HG02759 (cell line): ENCODE results near the gene DAZ2.
"Not testable (repeated sequence)": the region's sequence is repeated elsewhere in the genome, so short reads cannot be mapped to it uniquely, and the experiment has no call there.

Source experiments
- ATAC-seq: cut with Tn5 transposase; IDR thresholded peaks from one replicate; pipeline ENCODE4 v1.9.1; 2021; ENCODE audit warnings: mild to moderate bottlenecking, moderate library complexity; ENCODE audit not compliant: unreplicated experiment

Gene DAZ2

GRCh38 chrY:23219233-23219632 lies at the start of gene DAZ2:
DAZ2 (plus strand) TSS chrY:23219533; CDS start chrY:23219741, 208 bp downstream.
- not testable (repeated sequence) for ATAC-seq

DNA sequence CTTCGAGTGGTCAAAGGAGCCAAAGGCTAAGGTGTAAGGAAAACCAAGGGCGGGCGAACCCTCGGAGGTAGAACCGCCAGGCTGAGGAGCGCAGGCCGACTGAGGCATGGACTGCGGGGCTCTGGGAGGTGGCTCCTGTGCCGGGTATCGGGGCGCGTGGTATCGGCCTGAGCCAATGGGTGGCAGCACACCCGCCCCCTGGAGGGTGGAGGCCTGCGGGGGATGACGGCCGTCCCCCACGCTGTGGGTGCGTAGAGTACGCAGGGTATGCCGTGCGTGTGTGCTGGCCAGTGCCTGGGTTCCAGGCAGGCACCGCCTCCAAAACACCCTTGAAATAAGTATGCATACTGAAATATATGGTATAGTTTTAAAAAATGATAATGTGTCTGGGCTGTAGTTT lies 20.4 kb upstream of the DAZ2 start, which contains the start of gene DAZ1:
Gene DAZ1, minus strand, starts transcription at position 101 of the 400 bp plus-strand sequence. CDS start 208 bp downstream, outside the sequence.
- not testable (repeated sequence) for ATAC-seq

- ATAC-seq: not testable (repeated sequence)
Observed at GRCh38 chrY:23207455-23207854, 11.9 kb upstream of the DAZ2 start.

DNA sequence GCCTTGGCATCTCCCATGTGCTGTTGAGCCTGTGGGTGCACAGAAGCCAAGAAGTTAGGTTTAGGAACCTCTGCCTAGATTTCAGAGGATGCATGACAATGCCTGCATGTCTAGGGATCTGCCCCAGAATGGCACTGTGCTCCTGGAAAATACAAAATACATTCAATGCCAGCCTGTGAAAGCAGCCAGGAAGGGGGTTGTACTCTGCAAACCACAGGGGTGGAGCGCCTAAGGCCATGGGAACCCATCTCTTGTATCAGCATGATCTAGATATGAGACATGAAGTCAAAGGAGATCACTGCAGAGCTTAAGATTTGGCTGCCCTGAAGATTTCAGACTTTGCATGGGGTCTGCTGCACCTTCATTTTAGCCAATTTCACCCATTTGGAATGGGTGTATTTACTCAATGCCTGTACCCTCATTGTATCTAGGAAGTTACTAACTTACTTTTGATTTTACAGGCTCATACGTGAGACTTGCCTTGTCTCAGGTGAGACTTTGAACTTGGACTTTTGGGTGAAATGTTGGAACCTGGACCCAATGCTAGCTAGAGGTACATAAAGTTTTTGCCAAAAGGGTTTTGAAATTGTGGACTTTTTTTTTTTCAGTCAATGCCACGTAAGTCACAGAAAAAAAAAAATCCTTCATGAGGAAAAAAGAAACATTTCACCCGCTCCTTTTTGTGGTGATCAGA lies 9.4 kb upstream of the DAZ2 start:
- not testable (repeated sequence) for ATAC-seq

DNA sequence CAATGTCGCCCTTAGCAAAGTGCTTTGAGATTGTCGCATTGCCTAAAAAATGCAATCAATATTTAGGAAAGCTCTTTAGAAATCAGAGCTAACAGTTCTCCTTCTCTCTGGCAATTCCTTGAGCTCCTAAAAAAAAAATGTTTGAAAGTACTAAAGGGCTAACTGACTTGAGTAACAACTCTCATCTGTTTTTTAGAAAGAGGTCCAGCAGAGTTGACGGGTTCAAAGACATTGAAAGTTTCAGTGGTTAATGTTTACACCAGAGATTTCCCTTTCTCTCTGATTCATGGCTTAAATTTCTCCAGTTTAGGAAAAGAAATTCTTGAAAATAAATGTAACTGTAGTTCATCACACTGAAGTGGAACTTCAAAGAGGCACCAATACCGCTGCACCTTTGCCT lies 8.7 kb upstream of the DAZ2 start:
- not testable (repeated sequence) for ATAC-seq
